ENCODE measurements around the gene TSSC4.

Gene TSSC4

DNA sequence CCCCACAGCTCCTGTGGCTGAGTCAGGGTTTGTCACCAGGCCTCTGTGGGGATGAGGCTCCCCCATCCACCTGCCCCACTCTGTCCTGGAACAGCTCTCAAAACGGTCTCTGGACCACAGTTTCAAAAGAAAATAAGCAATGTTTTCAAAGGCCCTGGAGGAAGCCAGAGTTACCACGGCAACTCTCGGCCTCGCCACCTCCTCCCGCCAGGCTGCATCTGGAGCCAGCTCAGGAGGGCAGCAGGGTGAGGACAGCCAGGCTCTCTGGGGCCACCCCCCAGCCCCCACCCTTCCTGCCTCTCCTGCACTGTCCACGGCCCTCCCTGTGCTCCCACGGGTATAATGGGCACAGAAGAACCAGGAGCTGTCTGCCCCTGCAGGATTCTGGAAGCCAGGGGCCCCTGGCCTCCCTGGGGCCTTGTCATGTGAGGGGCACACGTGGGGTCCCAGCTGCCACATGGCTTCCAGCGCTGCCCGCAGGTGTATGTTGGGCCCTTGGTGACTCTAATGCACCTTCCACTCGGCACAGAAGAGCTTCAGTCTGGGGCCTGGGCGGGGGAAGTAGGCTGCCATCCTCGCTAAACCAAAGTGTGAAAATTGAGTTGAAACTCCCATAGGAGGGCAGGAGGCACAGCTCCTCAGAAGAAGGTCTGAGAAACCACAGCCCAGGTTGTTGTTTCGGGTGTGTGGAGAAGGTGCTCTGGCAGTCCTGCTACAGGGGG is 13.1 kb upstream of the TSSC4 start:
- no peak for DNase-seq

DNA sequence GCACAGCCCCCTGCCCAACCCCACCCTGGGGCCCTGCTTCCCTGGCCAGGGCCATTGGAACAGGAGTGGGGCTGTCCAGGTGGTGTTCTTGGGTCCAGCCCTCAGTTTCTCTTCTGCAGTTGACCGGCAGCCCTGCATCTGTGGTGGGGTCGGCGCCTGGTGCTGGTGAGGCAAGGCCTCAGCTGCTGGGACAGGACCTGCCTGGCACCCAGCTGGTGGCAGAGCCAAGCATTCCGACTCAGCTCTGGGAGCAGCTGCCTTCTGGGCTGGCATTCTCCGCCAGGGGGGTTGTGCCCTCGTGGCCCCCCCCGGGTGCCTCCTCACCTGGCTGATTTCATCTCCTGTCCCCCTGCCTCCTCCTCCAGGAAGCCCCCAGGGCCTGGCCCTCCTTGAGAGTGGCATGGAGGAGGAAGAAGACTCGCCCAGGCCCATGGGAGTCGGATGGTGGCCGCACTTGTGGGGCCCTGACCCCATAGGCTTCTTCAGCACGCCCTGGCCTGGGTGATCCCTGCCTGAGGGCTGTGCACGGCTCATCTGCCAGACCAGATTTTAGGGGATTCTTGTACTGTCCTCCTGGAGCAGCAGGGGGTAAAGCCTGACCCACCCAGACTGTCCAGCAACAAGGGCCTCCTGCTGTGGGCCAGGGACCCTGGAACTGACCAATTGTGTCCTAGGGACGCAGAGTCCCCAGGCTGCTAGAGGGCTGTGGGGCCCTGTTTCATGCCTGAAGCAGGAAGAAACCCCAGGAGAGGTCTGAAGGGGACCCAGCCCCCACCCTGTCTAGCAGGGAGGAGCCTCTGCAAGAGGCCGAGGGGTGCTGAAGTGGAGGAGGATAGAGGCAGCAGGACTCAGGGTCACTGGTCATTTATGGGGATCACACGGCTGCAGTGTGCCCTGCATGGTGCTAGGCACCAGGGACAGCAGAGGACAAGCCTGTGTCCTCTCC is 11.8 kb upstream of the TSSC4 start:
- no peak for DNase-seq

DNA sequence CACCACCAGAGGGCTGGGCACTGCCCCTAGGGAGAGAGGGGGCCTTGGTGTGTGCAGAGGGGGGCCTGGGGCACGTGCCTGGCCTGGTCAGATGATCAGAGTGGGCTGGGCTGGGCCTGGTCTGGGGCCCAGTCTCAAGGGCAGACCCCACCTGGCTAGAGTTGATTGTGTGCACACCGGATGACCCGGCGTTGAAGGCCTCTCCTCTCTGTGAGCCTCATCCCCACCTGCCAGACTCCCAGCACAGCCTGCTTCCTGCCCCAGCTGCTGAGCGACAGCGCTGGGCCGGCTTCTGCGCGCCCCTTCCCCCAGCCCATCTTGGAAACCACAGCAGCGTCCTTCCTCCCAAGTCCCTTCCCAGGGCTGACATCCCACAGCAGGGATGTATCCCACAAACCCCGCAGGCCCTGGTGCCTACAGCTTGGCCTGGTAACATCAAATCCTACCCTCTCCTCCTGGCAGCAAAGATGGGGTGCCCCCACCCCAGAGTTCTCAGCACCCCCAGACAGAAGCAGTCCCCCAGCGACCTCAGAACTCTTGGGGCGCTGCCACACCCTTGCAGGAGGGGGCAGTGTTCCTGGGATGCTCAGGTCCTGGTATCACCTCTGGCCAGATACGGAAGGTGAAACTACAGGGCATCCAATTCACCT is 11.0 kb upstream of the TSSC4 start:
- DNase-seq: no peak

DNA sequence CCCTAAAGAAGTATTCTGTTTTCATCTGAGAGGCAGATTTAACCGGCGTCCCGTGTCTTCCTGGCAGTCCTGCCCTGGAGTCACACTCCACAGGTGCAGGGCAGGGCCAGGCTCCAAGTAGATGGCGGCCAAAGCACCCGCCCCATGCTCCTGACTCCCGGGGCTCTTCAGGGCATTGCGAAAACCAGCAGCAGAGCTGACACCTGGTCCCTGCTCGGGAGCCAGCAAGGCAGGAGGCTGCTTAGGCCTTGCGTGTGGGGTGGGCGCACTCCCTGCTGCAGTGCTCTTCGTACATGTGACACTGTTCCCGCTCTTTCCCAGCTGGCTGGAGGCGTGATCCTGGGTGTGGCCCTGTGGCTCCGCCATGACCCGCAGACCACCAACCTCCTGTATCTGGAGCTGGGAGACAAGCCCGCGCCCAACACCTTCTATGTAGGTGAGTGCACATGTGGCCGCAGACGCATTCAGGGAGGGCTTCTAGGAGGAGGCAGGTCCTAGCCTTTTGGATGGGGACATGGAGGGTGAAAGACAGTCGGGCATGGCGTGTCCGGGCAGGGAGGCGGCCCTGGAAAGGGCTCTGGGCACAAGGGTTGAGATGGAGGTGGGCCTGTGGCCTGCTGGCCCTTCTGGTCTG is 10.3 kb upstream of the TSSC4 start:
- no peak for DNase-seq

DNA sequence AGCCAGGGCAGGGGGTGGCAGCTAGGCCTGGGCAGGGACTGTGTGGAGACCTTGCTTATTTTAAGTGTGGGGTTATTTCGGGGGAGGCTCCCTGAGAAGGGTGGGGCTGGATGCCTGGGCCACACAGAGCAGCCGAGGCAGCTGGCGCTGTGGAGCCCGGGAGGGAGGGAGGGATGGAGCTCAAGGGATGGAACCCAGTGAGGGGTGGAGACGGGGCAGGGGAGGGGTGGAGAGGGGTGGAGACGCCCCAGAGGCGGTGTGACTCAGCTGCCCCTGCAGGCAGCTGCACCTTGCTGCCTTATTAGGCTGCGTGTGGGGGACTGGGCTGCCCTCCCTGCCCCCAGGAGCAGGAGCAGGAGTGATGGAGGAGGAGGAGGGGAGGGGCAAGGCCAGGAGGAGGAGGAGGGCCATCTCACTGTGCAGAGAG is 9.8 kb upstream of the TSSC4 start:
- DNase-seq: no peak

DNA sequence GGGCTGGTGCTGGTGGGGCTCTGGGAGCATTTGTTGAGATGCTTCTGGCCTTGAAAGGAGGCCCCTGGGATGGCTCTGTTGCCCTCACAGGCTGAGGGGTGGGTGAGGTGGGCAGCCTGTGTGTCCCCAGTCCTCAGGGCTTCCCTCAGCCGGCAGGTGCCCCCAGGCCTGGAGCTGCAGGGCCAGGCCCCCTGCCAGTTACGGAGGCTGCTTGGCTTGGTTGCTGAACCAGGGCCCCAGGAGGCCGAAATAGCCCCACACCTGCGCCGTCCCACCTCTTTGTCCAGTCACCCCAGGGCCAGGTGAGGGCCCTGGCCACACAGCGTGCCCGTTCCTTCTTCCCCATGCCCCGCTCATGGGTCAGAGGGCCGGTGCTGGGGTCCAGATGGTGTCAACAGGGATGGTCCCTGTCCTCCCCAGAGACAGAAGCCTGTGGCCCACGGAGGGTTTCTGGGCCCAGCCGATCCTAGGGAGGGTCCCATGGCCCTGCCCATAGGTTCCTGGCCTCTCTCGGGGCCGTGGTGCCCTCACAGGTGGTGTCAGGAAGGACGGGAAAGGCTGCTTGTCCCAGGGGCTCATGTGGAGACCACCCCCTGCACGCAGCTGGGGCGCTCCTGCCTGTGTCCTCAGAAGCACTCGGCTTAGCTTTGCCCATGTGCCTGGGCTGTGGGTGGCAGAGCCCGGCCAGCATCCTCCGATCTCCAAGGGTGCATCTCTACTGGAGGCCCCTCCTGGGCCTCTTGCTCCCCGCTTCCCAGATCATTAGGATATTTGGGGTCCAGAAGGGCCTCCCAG is 9.2 kb upstream of the TSSC4 start:
- DNase-seq: no peak

- DNase-seq: no peak
Measured at GRCh38 chr11:2392241-2392959, 8.2 kb upstream of the TSSC4 start.

- DNase-seq: no peak
Measured at GRCh38 chr11:2393111-2393868, 7.3 kb upstream of the TSSC4 start.

DNA sequence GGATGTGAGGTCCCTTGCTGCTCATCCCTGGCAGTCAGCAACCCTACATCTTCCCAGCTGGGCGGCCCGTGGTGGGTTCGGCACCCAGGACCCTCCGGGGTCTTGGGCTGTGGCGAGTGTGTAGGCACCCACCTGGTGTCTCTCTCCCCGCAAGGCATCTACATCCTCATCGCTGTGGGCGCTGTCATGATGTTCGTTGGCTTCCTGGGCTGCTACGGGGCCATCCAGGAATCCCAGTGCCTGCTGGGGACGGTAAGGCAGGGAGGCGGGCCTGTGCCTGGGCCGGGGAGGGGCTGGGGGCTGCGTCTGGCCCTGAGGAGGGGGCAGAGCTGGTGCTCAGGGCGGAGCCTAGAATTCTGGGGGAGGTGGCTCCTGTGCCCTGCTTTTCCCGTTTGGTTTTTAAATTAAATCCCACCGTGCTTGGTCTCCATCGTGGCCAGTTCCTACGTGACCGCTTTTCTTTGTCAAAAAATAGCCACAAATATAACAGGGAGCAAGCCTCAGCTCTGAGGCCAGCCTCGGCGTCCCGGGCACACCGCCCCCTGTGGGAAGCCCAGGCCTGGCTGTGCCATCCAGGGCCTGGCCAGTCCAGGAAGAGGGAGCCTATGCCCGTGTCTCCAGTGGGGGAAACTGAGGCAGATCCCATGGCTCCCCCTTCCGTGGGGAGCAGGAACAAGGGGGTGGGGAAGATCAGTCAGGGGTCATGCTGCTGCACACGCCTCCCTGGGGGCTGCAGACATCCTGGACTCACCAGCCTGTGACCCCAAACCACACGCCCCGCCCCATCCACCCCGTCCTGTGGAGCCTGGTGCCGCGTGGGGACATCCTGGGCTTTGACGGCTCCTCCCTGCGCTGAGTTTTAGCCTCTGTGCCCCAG is 6.4 kb upstream of the TSSC4 start:
- no peak for DNase-seq

- no peak for DNase-seq
Measured at GRCh38 chr11:2394818-2395105, 5.8 kb upstream of the TSSC4 start.

DNA sequence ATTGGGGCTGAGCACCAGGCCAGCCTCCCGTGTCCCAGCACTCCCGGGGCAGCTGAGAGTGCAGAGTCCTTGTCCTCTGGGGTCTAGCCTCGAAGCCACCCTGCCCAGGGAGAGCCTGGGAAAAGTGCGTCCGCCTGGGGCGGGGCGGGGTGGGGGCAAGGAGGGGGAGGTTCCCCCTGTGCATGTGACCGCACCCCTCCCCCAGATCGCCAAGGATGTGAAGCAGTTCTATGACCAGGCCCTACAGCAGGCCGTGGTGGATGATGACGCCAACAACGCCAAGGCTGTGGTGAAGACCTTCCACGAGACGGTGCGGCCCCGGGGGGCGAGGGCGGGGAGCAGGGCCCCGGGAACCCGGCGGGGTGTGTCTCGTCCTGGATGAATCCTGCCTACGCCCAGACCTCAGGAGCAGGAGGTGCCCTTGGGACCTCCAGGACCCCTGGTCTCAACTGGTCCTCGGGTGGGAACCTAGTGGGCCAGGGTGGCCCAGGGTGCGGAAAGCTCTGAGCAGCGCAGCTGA is 5.3 kb upstream of the TSSC4 start:
- DNase-seq: no peak

GRCh38 chr11:2395856-2396255 is 4.7 kb upstream of the TSSC4 start:
- no peak for DNase-seq

- no peak for DNase-seq
Measured at GRCh38 chr11:2396471-2396870, 4.1 kb upstream of the TSSC4 start.

- no peak for DNase-seq
Measured at GRCh38 chr11:2397005-2397404, 3.5 kb upstream of the TSSC4 start.

DNA sequence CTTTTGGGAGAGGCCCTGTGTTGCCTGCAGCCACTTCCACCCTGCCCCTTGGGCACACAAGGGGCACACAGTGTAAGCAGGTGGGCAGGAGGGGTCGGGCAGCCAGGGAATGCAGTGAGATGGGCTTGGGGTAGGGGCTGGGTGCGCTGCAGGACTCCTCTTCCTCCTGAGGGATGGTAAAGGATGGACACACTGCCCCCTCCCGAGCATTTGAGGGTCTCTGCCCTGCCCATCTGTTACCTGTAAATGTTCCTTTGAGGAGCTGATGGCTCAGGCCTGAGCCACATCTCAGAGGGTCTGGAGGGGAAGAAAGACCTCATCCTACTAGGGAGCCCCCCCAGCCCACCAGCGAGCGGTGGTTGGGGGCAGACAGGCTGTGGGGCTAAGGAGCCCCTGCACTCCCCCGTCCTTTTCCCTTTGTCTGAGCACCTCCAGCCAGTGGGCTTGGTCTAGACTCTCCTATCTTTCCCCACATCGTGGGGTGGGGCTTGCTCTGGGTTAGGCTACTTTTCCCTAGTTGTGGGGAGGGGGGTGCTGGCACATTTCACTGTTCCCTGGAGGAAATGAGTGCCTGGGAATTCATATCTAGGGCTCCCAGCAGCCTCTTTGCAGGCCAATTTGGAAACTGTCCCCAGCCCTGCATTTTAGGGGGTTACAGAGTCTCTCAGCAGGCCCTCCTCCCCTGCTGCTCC is 1.7 kb upstream of the TSSC4 start:
- DNase-seq: no peak

DNA sequence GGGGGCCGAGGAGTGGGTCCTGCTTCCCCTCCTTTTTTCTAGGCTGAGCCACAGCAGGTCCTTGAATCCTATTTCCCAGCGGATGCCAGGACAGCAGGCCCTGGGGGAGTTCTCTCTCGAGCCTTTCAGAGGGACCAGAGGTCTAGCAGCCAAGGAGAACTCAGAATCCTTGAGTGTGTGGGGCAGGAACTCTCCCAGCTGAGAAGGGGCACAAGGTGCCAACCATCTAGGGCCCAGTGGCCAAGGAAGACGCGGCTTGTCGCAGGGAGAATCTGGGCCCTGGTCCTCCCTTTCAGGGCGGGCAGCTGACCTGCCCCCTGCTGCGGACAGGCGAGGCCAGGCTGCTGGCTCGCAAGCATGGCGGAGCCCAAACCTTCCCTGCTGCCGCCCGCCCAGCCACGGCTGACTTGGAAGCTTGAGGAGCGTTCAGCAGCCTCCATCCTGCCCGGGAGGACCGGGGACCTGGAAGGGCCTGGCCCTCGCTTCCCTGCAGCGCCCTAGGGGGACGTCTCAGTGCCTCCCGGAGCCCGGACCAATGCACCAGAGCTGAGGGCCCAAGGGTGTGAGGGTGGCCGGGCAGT is 972 bp upstream of the TSSC4 start:
- no peak for DNase-seq

GRCh38 chr11:2400762-2401435 is 349 bp downstream of the TSSC4 start:
- no peak for DNase-seq

GRCh38 chr11:2401436-2401984 is 960 bp downstream of the TSSC4 start:
- no peak for DNase-seq

Measured in NCI-H2029 (cell line).